Renal cortical epithelial cell (primary cell): ENCODE data around the gene MYL12A. TPM values are rescaled to one million over a fixed set of nuclear protein-coding genes. Genes with fewer than 3 reads are reported as not detected.

Source experiments
- DNase-seq: peaks from one replicate; pipeline ENCODE4 v3.0.0-alpha.2; 2011; ENCODE audit warnings: low read depth
- total RNA-seq: library from RNA; depleted of rRNA; stranded (reverse); fragments of >200 nt; gene quantifications from 2 replicates; pipeline ENCODE4 v1.2.3, GENCODE V29; 2014

MYL12A gene
- total RNA-seq, 1 donor from 2014 or later = 907 TPM

- DNase-seq = peak; percentile 81
These were observed 34.1 kb downstream of the MYL12A start for GRCh38 chr18:3281456-3282400.

- DNase-seq = no peak
These were observed 35.8 kb downstream of the MYL12A start for GRCh38 chr18:3283253-3283863.

GRCh38 chr18:3283908-3284307 is 36.3 kb downstream of the MYL12A start:
- no peak for DNase-seq

- no peak for DNase-seq
These were observed 36.9 kb downstream of the MYL12A start for GRCh38 chr18:3284501-3284900.

- no peak for DNase-seq
These were observed 38.6 kb downstream of the MYL12A start for GRCh38 chr18:3286159-3286558.

- no peak for DNase-seq
These were observed 45.8 kb downstream of the MYL12A start for GRCh38 chr18:3293196-3293951.

GRCh38 chr18:3294435-3295080 is 47.0 kb downstream of the MYL12A start:
- peak; percentile 65 for DNase-seq

- DNase-seq = peak; percentile 92
These were observed 49.7 kb downstream of the MYL12A start for GRCh38 chr18:3297025-3297984.

GRCh38 chr18:3304832-3305231 is 57.2 kb downstream of the MYL12A start:
- DNase-seq = no peak

- DNase-seq = peak; percentile 95
These were observed 57.8 kb downstream of the MYL12A start for GRCh38 chr18:3305354-3305762.

Other genes starting within 250 kb of the MYL12A start
- gene LPIN2, start 234.7 kb upstream of the MYL12A start, total RNA-seq = 29.3 and 56.0 TPM in 2 replicates
- 0.99 TPM in 1 of 2 replicates, not detected in the other for gene MYOM1, start 27.8 kb upstream of the MYL12A start, total RNA-seq
- gene MYL12B, start 14.3 kb downstream of the MYL12A start, total RNA-seq = 689 and 1,114 TPM in 2 replicates
- 295 and 343 TPM in 2 replicates for gene TGIF1, start 202.4 kb downstream of the MYL12A start, total RNA-seq